IMR-90 (cell line): ENCODE data around the gene MRGPRE. TPM values are rescaled to one million over a fixed set of nuclear protein-coding genes. Genes with fewer than 3 reads are reported as not detected.

ENCODE experiments used
- ATAC-seq: fragments of 200-7000 bp; cut with Tn5 transposase; 2 replicates; pipeline ENCODE4 v1.9.1; 2020; ENCODE audit warnings: low read depth, mild to moderate bottlenecking, moderate library complexity
- BruUV-seq: library from RNA; stranded (reverse); fragments of 400-500 nt; replicated peaks from 2 replicates; lab custom pipeline; 2021; lab: Mats Ljungman, UMichigan
- CTCF ChIA-PET: fragments of 300-600 bp; formaldehyde crosslinking; extraction: SDS; loops from one replicate; lab custom pipeline; 2021; ENCODE audit warnings: antibody characterized with exemption; lab: Yijun Ruan, JAX
- POLR2A ChIA-PET: fragments of 300-600 bp; sonication (Branson Sonifier 250); formaldehyde crosslinking; loops from one replicate; lab custom pipeline; 2022; ENCODE audit warnings: antibody characterized with exemption; ENCODE audit not compliant: unreplicated experiment; lab: Charles Lee
- DNase-seq: peaks from one replicate; pipeline ENCODE4 v3.0.0; 2013
- H2AFZ ChIP-seq: replicated peaks from 2 replicates; pipeline ENCODE3; 2013; ENCODE audit warnings: low read length, mild to moderate bottlenecking; ENCODE audit not compliant: poor library complexity
- H2AK5ac ChIP-seq: 2 replicates; pipeline ENCODE4 v1.6.1; 2013; ENCODE audit warnings: low read depth, low read length, inconsistent platforms
- H2AK9ac ChIP-seq: replicated peaks from 2 replicates; pipeline ENCODE3; 2013; ENCODE audit warnings: mild to moderate bottlenecking, low read depth, low read length, moderate library complexity; ENCODE audit not compliant: poor library complexity
- H2BK120ac ChIP-seq: 2 replicates; pipeline ENCODE4 v1.6.1; 2013; ENCODE audit warnings: low read depth, low read length, inconsistent platforms
- H2BK15ac ChIP-seq: 3 replicates; pipeline ENCODE4 v1.6.1; 2013; ENCODE audit warnings: low read depth, low read length, inconsistent platforms
- H2BK20ac ChIP-seq: 2 replicates; pipeline ENCODE4 v1.6.1; 2013; ENCODE audit warnings: low read depth, mild to moderate bottlenecking, inconsistent platforms, low read length, moderate library complexity
- H2BK5ac ChIP-seq: 2 replicates; pipeline ENCODE4 v1.6.1; 2013; ENCODE audit warnings: mild to moderate bottlenecking, low read depth, low read length, inconsistent platforms; ENCODE audit not compliant: poor library complexity, severe bottlenecking
- H3K14ac ChIP-seq: replicated peaks from 2 replicates; pipeline ENCODE4 v1.6.1; 2013; ENCODE audit warnings: low read depth, low read length, inconsistent platforms
- H3K18ac ChIP-seq: 2 replicates; pipeline ENCODE4 v1.6.1; 2013; ENCODE audit warnings: low read depth, low read length, control low read depth
- H3K23ac ChIP-seq: 2 replicates; pipeline ENCODE4 v1.6.1; 2013; ENCODE audit warnings: low read depth, low read length, inconsistent platforms
- H3K27ac ChIP-seq: 2 replicates; pipeline ENCODE4 v1.5.1; 2013; ENCODE audit warnings: mild to moderate bottlenecking, control low read depth, low read length; ENCODE audit not compliant: insufficient read depth
- H3K27me3 ChIP-seq: 2 replicates; pipeline ENCODE4 v1.6.1; 2013; ENCODE audit warnings: low read length; ENCODE audit not compliant: control insufficient read depth, insufficient read depth
- H3K36me3 ChIP-seq: 2 replicates; pipeline ENCODE4 v1.6.1; 2013; ENCODE audit warnings: low read length, mixed read lengths; ENCODE audit not compliant: control insufficient read depth, insufficient read depth
- H3K4ac ChIP-seq: 2 replicates; pipeline ENCODE4 v1.6.1; 2013; ENCODE audit warnings: low read depth, low read length, inconsistent platforms
- H3K4me1 ChIP-seq: 2 replicates; pipeline ENCODE4 v1.6.1; 2013; ENCODE audit warnings: low read length, mixed read lengths; ENCODE audit not compliant: control insufficient read depth, insufficient read depth
- H3K4me2 ChIP-seq: 2 replicates; pipeline ENCODE4 v1.6.1; 2013; ENCODE audit warnings: low read depth, mild to moderate bottlenecking, control low read depth, low read length, moderate library complexity
- H3K4me3 ChIP-seq: 2 replicates; pipeline ENCODE4 v1.5.1; 2013; ENCODE audit warnings: low read depth, mild to moderate bottlenecking, control low read depth, low read length, moderate library complexity; ENCODE audit not compliant: insufficient read depth
- H3K56ac ChIP-seq: 2 replicates; pipeline ENCODE4 v1.6.1; 2013; ENCODE audit warnings: low read length, inconsistent platforms; ENCODE audit not compliant: insufficient read depth; ENCODE audit errors: extremely low read depth
- H3K79me1 ChIP-seq, 2 experiments: 2 replicates each; pipeline ENCODE4 v1.6.1; 2013; ENCODE audit warnings: low read length in 2 of 2, inconsistent platforms in 1 of 2, low read depth in 1 of 2
- H3K9ac ChIP-seq: 2 replicates; pipeline ENCODE4 v1.6.1; 2013; ENCODE audit warnings: low read depth, low read length, control low read depth
- H3K9me1 ChIP-seq: 2 replicates; pipeline ENCODE4 v1.6.1; 2013; ENCODE audit warnings: low read length, inconsistent platforms; ENCODE audit not compliant: insufficient read depth
- H3K9me3 ChIP-seq: 2 replicates; pipeline ENCODE4 v1.6.1; 2013; ENCODE audit warnings: low read length; ENCODE audit not compliant: control insufficient read depth, insufficient read depth
- H4K20me1 ChIP-seq: 2 replicates; pipeline ENCODE4 v1.6.1; 2013; ENCODE audit warnings: low read length, inconsistent platforms; ENCODE audit not compliant: insufficient read depth
- H4K5ac ChIP-seq: 2 replicates; pipeline ENCODE4 v1.6.1; 2013; ENCODE audit warnings: mild to moderate bottlenecking, low read depth, low read length, control low read depth
- H4K8ac ChIP-seq, 2 experiments: 2 replicates each; pipeline ENCODE4 v1.6.1; 2013; ENCODE audit warnings: low read depth in 2 of 2, low read length in 2 of 2, control low read depth in 1 of 2, inconsistent platforms in 1 of 2
- H4K91ac ChIP-seq: 2 replicates; pipeline ENCODE4 v1.6.1; 2013; ENCODE audit warnings: low read depth, low read length, inconsistent platforms; ENCODE audit not compliant: insufficient read depth
- BHLHE40 ChIP-seq: fragments of 150-350 bp; IDR thresholded peaks from 2 replicates; pipeline ENCODE4 v1.6.1; 2016; ENCODE audit warnings: mild to moderate bottlenecking, low read depth, low read length
- CEBPB ChIP-seq: IDR thresholded peaks from 2 replicates; pipeline ENCODE4 v1.6.1; 2012; ENCODE audit warnings: low read depth, low read length, improper control_type of control experiment
- CHD1 ChIP-seq: IDR thresholded peaks from 2 replicates; pipeline ENCODE4 v1.6.1; 2012; ENCODE audit warnings: low read depth, low read length, improper control_type of control experiment
- ELK1 ChIP-seq: fragments of 150-350 bp; IDR thresholded peaks from 2 replicates; pipeline ENCODE4 v1.6.1; 2016; ENCODE audit warnings: low read depth, mild to moderate bottlenecking, low read length, moderate library complexity, borderline replicate concordance
- FOS ChIP-seq: fragments of 150-350 bp; IDR thresholded peaks from 2 replicates; pipeline ENCODE4 v1.6.1; 2016; ENCODE audit warnings: low read depth, low read length
- MAFK ChIP-seq: IDR thresholded peaks from 2 replicates; pipeline ENCODE4 v1.6.1; 2012; ENCODE audit warnings: low read depth, low read length, improper control_type of control experiment
- MAZ ChIP-seq: IDR thresholded peaks from 2 replicates; pipeline ENCODE4 v1.6.1; 2012; ENCODE audit warnings: low read depth, mild to moderate bottlenecking, low read length, improper control_type of control experiment, moderate library complexity, borderline replicate concordance
- MXI1 ChIP-seq: IDR thresholded peaks from 2 replicates; pipeline ENCODE4 v1.6.1; 2012; ENCODE audit warnings: low read depth, mild to moderate bottlenecking, low read length, moderate library complexity, borderline replicate concordance
- NFE2L2 ChIP-seq: fragments of 150-350 bp; IDR thresholded peaks from 2 replicates; pipeline ENCODE4 v1.6.1; 2016; ENCODE audit warnings: low read depth, mild to moderate bottlenecking, low read length
- POLR2A ChIP-seq: IDR thresholded peaks from 2 replicates; pipeline ENCODE4 v1.6.1; 2012; ENCODE audit warnings: mild to moderate bottlenecking, low read depth, low read length
- RAD21 ChIP-seq: IDR thresholded peaks from 2 replicates; pipeline ENCODE4 v1.6.1; 2012; ENCODE audit warnings: low read length, improper control_type of control experiment
- RCOR1 ChIP-seq: IDR thresholded peaks from 2 replicates; pipeline ENCODE4 v1.6.1; 2012; ENCODE audit warnings: mild to moderate bottlenecking, low read length, improper control_type of control experiment; ENCODE audit not compliant: insufficient replicate concordance
- RFX5 ChIP-seq: IDR thresholded peaks from 2 replicates; pipeline ENCODE4 v1.8.0; 2012; ENCODE audit warnings: low read depth, mild to moderate bottlenecking, low read length, moderate library complexity
- SMC3 ChIP-seq: fragments of 150-350 bp; IDR thresholded peaks from 2 replicates; pipeline ENCODE4 v1.6.1; 2016; ENCODE audit warnings: low read depth, mild to moderate bottlenecking, antibody characterized with exemption, low read length, moderate library complexity
- WGBS, 2 experiments: methylation state at CpG; one replicate each; pipeline versions ENCODE4 v1.1.5 to v1.1.7; 2013; ENCODE audit warnings: missing lambda C conversion rate in 2 of 2; ENCODE audit not compliant: insufficient read length in 1 of 2; ENCODE audit errors: extremely low coverage in 2 of 2; 5-methylcytosine and 5-hydroxymethylcytosine counted together
- dilution Hi-C: fragments of 300-500 bp; cut with HindIII; formaldehyde crosslinking; loops from one replicate; pipeline ENCODE4 v1.14.3; 2018; ENCODE audit warnings: low sequenced_read_pairs; ENCODE audit not compliant: unreplicated experiment
- in situ Hi-C: fragments of 300-500 bp; cut with MboI; formaldehyde crosslinking; loops from 3 replicates; pipeline ENCODE4 v1.14.3; 2019; ENCODE audit warnings: low sequenced_read_pairs, inconsistent platforms, mixed read lengths
- intact Hi-C: fragments of 100-400 bp; cut with micrococcal nuclease; formaldehyde crosslinking; loops from 2 replicates; pipeline ENCODE4 v1.10.0; 2022
- polyA plus RNA-seq, 3 experiments: library from polyadenylated mRNA; depleted of rRNA; stranded (reverse); fragments of >200 nt; gene quantifications; 2 replicates each; pipeline ENCODE4 v1.2.3, GENCODE V29; 2012; ENCODE audit warnings: low replicate concordance in 1 of 3
- total RNA-seq: library from RNA; depleted of rRNA; stranded (reverse); fragments of >200 nt; gene quantifications from 2 replicates; pipeline ENCODE4 v1.2.3, GENCODE V29; 2012
- TF ChIP-seq, protein P1 (sequence below): conservative IDR thresholded peaks from 2 replicates; pipeline ENCODE4 v1.5.1; 2012; ENCODE audit warnings: mild to moderate bottlenecking, low read depth, low read length, improper control_type of control experiment
- TF ChIP-seq, protein P2 (sequence below): fragments of 150-350 bp; IDR thresholded peaks from 2 replicates; pipeline ENCODE4 v1.6.1; 2017; ENCODE audit warnings: mild to moderate bottlenecking, antibody characterized with exemption, low read length, low read depth

The MRGPRE gene
- total and polyA plus RNA-seq, 2 of the 4 experiments (the other 2 are of a cell fraction): not detected

DNA sequence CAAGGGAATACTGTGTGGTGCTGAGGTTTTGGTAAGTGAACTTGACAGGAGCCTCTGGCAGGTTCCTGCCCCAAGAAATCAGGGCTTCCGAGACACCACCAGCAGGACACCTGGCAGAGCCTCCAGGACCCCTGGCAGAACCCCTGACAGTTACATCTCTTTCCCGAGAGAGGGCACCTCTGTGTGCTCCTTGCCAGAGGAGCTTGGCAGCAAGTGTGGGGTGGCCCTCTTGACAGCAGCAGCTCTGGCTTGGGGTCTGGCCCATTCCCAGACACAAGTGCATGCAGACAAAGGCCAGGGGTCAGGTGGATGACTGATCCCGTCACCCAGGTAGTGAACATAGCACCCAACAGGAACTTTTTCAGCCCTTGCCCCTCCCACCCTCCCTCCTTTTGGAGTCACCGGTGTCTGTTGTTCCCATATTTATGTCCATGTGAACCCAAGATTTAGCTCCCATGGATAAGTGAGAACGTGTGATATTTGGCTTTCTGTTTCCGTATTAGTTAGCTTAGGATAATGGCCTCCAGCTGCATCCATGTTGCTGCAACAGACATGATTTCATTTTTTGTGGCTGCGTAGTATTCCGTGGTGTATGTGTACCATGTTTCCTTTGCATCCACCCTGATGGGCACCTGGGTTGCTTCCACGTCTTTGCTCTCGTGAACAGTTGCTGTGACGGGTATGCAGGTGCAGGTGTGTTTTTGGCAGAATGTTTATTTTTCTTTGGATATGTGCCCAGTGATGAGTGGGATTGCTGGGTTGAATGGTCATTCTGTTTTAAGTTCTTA, 45.9 kb downstream of the MRGPRE start:
- Histone ChIP-seq H3K4me1 (no peaks in the 10 kb centered on the region), H4K91ac (no peak overlapping the region), H3K4me3 (no peak overlapping the region), H3K14ac (no peak overlapping the region), H2AK9ac (no peak overlapping the region), H4K8ac (no peak overlapping the region), H3K27me3 (peaks cover 40% of the 10 kb centered on the region), H3K79me1 (no peaks in the 10 kb centered on the region), H2BK120ac (no peak overlapping the region), H2BK15ac (no peak overlapping the region), H3K23ac (no peak overlapping the region), H3K9me1 (no peaks in the 10 kb centered on the region), H3K36me3 (no peaks in the 10 kb centered on the region), H3K27ac (no peak overlapping the region), H3K9me3 (no peaks in the 10 kb centered on the region), H2BK20ac (no peak overlapping the region), H3K56ac (no peak overlapping the region), H2AFZ (no peak overlapping the region), H4K20me1 (no peaks in the 10 kb centered on the region), H2BK5ac (no peak overlapping the region), H3K4me2 (no peak overlapping the region), H3K4ac (no peak overlapping the region), H3K18ac (no peak overlapping the region), H2AK5ac (no peak overlapping the region), H4K5ac (no peak overlapping the region), H3K9ac (no peak overlapping the region)
- dilution Hi-C loops: no loop called here
- CTCF ChIA-PET: no interaction called here
- ATAC-seq: no peak
- DNase-seq: no peak
- BruUV-seq: no TSS peak
- intact Hi-C loops: no loop called here
- 69% methylated on average over 3 of the region's 11 CpGs; no CpG with 5 or more reads in 1 of the 2 experiments for WGBS, 2 experiments
- in situ Hi-C loops: no loop called here
- POLR2A ChIA-PET: no interaction called here
- no peak for TF ChIP-seq CEBPB
- no peak for TF ChIP-seq MAFK
- no peak for TF ChIP-seq MXI1
- no peak for TF ChIP-seq CHD1
- TF ChIP-seq ELK1: no peak
- no peak for TF ChIP-seq POLR2A
- TF ChIP-seq NFE2L2: no peak
- TF ChIP-seq RFX5: no peak
- TF ChIP-seq, protein P1, sequence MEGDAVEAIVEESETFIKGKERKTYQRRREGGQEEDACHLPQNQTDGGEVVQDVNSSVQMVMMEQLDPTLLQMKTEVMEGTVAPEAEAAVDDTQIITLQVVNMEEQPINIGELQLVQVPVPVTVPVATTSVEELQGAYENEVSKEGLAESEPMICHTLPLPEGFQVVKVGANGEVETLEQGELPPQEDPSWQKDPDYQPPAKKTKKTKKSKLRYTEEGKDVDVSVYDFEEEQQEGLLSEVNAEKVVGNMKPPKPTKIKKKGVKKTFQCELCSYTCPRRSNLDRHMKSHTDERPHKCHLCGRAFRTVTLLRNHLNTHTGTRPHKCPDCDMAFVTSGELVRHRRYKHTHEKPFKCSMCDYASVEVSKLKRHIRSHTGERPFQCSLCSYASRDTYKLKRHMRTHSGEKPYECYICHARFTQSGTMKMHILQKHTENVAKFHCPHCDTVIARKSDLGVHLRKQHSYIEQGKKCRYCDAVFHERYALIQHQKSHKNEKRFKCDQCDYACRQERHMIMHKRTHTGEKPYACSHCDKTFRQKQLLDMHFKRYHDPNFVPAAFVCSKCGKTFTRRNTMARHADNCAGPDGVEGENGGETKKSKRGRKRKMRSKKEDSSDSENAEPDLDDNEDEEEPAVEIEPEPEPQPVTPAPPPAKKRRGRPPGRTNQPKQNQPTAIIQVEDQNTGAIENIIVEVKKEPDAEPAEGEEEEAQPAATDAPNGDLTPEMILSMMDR: no peak
- TF ChIP-seq RCOR1: no peak
- TF ChIP-seq FOS: no peak
- no peak for TF ChIP-seq RAD21
- no peak for TF ChIP-seq SMC3
- no peak for TF ChIP-seq MAZ
- no peak for TF ChIP-seq BHLHE40
- TF ChIP-seq, protein P2, sequence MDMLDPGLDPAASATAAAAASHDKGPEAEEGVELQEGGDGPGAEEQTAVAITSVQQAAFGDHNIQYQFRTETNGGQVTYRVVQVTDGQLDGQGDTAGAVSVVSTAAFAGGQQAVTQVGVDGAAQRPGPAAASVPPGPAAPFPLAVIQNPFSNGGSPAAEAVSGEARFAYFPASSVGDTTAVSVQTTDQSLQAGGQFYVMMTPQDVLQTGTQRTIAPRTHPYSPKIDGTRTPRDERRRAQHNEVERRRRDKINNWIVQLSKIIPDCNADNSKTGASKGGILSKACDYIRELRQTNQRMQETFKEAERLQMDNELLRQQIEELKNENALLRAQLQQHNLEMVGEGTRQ: no peak
